ENCODE measurements around the gene MISP.

- no peak for TF ChIP-seq CTCF (IDR thresholded peaks at IDR 0.05)
- no peak for TF ChIP-seq EP300 (IDR thresholded peaks at IDR 0.05; ENCODE audit: low read depth)
- no peak for TF ChIP-seq POLR2AphosphoS5 (IDR thresholded peaks at IDR 0.05)
Measured at GRCh38 chr19:711254-711653, 39.7 kb upstream of the MISP start.

All from transverse colon (tissue), 4 donors.